Measurements from ENCODE around the gene HMCN1.

Gene HMCN1

DNA sequence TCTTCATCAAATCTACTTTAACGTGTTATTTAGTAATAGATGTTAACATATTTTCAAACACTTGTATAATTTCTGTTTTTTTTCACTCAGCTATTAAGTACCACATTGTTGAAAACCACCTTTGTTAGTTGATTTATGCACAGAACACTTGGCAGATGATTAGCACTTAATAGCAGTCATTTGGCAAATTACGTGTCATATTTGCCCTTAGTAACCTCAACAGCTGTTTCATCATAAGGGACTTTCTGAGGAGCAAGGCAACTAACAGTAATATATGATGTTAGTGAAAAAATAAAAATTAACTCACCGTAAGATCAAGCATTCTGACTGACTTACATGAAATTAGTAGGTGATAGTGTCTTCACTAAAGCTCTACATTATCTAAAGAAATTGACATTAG lies 186.4 kb downstream of the HMCN1 start:
- no peak for DNase-seq

DNA sequence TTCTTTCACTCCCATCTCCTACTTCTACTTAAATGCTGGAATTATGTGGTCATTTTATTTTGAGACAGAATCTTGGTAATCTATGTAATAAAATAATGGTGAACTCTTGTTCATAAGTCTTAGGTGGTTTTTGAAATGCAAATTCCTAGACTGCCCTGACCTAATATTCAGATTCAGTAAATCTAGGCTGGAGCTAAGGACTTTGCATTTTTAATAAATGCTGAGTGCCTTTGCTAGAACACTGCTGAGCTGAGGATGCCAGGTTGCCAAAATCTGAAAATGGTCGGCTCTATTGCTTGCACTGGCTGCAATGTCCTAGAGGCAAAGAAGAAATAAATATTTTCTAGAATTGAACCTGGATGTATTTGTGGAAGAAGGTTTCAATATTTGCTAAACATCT lies 187.4 kb downstream of the HMCN1 start:
- no peak for DNase-seq

DNA sequence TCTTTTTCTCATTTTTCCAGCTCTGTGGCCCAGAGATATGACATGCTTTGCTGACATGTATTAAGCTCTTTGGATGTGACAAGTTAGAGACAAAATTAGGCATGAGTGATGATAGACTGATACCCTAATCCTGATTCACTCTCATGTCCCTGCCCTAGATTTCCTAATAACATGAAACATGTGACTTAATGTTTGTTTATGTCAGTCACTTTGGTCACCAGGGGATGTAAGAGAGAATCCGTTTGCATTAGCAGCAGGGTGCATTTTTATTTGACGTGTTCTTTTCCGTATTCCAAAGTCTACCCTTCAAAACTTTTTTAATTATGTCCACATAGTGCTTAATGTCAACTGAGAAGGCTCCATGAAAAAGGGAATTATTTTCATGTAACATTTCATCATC lies 192.4 kb downstream of the HMCN1 start:
- no peak for DNase-seq

DNA sequence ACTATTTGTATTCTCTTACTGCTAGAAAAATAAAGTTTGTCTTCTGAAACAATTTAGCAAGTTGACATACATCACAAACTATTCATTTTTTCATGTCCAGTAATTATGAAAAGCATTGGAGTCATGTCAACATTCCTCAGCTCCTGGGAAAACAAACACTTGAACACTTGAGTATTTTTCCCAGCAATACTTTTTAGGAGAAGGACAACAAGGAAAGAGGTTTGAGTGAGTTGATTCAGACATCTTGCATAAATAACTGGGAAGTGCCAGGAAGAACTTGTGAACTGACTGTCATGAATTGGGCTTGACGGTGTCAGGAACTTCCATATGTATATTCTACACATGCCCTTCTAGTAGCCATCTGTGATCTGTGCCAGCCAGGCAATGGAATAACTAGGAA lies 195.6 kb downstream of the HMCN1 start:
- DNase-seq = no peak

DNA sequence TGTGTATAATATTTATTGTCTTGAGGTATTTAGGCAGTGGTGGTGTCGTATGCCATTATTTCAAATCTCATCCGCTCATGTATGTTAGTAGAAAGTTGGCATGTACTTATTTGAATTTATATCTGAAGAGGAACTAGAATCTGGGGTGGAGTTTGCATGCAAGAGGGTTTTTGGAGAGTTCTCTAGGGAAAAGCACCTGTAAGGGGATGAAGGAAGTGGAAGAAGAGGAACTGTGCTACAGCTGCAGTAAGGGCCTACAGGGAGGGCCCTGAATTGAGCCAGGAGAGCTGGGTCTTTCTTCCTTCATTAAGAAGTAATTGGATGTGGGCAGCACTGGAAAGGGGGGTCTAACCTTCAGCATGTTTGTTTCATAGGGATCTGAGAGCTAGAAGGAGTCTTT lies 197.2 kb downstream of the HMCN1 start:
- no peak for DNase-seq

DNA sequence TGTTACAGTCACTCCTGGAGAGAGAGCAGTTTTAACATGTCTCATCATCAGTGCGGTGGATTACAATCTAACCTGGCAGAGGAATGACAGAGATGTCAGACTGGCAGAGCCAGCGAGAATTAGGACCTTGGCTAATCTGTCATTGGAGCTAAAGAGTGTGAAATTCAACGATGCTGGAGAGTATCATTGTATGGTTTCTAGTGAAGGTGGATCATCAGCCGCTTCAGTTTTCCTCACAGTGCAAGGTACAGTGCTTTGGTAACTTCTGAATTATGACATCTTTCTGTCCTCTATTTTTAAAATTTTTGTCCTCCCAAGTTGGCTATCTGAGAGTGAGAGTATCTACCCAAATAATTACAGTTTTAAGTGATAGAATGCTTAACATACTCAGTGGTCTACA lies 199.4 kb downstream of the HMCN1 start:
- no peak for DNase-seq

DNA sequence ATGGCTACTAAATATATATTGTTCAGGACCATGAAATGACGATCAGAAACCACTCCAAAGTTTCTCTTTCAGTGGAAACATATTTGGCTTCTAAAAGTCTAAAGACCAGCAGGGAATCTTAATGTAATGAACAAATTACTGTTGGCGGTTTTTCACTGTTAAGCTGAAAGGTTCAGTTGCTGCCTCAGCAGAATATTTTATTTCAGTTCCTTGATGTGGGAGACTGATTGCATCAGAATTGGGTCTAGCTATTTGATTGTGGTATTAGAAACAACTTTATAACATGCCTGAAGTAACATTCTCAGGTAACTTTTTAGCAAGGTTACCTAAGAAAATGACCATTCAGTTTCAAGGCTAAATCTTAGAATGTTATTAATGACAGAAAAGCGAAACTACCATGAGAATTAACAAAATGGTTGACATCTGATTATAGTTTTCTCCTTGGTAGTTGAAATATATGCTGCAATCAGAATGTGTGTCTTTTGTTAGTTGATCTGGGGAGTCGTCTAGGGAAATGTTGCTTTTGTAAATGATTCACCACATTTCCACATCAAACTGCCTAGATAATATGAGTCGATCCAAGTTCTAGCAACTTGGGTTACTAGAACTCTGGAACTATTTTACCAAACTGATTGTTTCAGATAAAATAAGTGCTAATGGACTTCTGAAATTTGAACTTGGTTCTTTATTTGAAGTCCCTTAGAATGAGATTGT lies 200.4 kb downstream of the HMCN1 start:
- no peak for DNase-seq

DNA sequence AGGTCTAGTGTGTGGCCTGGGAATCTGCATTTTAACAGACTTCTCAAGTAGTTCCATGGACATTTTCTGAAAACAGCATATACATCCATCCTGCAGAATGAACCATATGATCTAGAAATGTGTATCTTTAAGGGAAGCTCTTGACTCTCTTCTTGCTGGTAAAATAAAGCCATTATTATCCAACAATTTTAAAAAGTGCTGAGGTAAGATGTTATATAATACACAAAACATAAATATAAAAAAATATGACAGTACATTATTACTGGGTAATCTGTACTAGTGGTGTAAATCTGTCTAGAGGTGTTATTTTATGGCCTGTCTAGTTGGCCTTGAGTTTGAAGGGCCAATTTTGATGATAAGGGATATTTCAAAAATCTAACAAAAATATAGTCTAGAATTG lies 201.2 kb downstream of the HMCN1 start:
- DNase-seq = no peak

DNA sequence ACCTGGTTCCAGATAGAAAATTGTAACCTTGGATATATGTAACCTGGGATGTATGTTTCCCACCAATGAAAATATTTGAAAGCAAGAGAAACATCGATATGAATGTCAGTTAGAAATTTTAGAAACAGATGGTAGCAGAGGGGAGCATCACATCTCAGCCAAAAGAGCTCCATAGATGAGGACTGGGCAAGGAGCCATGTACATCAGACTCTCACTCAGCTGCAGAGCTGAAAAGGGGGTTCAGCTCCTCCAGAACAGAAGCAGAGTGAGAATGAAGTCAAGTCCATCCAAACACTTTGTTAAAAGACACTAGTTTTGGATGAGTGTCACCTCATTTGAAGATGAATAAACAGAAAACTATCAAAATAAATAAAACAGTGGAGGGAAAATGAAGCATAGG lies 202.4 kb downstream of the HMCN1 start:
- no peak for DNase-seq

DNA sequence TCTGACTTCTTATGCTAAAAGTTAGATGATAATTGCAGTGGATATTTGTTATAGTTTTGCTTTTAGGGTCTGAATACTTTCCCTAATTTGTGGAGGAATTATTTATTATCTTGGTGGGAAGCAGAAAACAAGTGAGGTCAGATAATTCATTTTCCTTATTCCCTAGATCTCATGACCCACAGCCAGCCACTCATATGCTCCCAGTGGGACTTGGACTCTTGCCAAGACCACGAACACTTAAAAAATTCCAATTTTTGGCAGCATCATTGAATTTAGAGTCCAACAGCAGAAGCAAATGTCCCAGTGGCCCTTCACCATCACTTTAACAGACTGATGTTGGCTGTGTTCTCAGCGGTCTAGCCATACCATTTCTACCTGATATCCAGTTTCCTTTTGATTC lies 204.2 kb downstream of the HMCN1 start:
- DNase-seq = no peak

DNA sequence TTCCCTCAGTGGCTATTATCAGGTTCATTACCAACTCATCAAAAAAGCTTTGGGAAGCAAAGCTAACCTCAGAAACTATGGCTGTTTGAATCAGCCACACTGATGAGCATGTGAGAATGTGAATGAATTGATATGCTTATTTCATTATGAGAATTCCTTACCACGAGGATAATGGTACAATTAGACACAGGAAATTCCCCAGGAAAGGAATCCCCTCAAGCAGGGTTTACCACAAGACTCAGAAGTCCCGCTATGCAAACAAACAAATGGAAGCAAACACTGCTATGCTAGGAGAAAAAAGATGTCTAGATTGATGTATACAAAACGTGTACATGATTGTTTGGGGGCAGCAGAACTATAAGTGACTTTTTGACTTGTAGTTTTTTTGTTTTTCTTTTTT lies 205.0 kb downstream of the HMCN1 start:
- DNase-seq = no peak

DNA sequence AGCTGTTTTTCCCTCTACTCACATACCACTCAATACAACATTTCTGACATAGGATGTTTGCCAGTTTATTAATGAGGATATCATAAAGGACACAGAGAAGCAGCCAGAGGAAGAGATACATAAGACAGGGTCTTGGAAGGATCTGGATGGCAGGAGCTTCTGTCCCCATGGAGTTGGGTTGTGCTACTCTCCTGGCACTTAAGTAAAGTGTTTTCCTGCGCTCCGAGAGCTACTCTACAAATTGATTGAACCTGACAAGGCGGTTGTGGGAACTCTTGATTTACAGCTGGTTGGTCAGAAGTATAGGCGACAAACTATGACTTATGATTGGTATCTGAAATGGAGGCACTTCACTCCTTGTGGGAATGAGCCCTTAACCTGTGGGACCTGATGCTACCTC lies 208.8 kb downstream of the HMCN1 start:
- DNase-seq = no peak

DNA sequence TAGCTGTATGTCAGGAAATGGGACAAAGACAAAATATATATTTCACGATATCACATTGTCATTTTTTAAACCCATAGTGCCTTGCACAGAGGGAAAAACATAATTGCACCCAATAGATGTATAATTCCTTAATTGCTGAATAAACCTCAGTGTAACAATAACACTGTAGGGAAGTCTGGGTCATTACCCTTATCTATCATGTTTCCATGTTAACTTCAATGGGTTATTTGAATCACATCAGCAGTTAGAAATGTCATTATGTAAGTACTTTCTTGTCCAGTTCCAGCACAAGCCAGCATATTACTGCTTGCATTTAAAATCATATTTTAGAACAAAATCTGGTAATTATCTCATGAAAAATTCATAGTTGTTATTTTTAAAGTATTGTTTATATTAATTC lies 222.7 kb downstream of the HMCN1 start:
- DNase-seq = no peak

DNA sequence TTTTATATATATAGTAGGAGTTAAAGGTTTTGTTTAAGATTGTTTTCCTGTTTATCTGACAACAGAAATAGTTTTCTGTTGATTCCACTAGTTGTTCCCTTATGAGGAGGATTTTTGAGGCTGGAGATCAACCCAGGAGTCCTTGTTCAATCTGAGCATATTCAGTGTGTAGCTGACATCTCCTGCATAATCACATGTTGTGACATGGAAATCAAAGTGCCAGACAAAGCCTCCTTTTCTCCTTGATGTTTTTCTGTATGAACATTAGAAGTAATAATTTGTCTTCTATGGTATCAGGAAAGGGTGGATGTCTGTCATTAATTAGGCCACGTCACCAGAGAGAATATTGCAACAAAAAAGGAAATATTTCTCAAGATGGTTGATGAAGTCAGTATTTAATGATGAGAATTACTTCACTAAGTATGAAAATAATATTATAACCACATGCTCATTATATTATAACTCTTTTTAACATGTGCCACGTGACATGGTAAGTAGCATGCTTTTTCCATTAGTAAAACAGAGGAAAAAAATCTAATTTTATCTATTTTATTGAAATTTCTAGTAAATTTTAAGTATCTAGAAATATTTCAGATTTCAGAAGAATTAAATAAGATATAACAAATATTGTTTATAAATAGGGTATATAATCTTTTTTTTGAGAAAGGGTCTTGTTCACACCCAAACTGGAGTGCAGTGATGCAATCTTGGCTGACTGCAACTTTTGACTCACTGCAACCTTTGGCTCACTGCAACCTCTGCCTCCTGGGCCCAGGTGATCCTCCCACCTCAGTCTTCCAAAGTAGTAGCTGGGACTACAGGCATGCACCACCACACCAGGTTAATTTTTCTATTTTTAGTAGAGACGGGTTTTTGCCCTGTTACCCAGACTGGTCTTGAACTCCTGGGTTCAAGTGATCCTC lies 223.5 kb downstream of the HMCN1 start:
- no peak for DNase-seq

DNA sequence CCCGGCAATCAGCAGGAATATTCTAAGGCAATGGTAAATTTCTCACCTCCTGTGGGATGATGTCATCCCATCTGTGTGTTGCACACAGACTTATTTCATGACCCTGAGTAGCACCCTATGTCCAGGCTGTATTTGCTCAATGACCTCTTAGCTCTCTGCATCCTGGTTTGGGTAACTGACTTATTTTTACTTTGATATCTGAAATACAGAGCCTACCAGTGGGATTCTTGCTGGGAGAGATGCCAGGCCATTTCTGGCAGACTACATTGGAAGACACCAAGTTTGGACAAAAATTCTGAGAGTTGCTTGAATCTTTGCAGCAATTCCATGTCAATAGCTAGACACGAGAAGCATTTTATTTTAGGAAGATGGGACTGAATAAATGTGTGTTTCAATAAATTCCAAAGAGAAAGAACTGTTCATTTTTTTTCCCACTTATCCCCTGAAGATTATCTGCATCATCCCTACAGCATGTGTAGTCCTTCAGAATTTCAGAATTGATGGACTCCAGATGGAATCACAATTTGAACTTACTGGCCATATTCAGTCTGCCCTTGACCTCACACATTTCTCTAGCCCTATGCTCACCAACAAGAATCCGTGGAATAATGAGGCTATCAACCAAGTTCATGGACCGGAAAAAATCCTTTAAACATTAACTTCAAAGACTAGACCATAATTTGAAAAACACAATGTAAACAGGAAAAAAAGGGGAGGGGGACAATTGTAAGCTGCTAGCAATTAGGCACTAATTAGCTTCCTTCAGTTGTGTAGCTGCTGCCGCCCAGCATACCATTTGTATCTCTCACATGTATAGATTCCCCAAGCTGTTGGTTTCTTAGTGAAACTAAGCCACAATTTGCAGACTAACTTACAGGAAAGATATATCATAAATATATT lies 226.5 kb downstream of the HMCN1 start:
- DNase-seq = no peak

DNA sequence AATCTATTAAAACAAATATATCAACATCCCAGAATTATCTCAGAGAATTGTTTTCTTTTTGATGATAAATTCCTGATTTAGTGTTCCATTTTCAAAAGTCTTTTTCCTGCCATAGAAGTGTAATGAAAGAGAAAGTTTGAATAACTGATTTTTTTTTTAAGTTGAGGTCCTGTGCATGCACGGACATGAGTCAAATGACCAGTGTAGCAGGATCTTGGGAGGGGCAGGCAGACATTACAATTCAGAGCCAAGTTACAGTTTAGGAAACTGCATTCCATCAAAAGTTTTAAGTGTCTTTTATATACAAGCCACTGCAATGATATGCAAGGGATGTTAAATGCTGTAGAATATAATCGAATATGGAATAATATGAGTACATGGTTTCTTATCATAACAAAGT lies 227.5 kb downstream of the HMCN1 start:
- DNase-seq = no peak

DNA sequence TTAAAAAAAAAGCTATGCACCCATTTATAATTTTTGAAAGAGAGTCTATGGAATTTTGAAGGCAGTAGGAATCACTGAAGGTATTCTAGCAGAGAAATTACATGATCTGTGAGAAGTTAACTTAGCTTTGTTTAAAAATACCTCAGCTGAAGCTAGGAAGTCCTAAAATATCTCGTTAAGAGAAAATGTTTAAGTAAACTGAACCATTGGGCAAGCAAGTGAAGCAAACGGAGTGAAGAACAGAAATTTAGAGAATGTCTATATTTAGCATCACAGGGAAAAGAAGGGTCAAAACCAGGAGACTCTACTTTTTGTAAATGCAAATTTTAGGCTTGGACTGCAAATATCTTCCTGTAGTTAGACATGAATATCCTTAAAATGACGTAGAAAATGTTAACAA lies 230.8 kb downstream of the HMCN1 start:
- no peak for DNase-seq

DNA sequence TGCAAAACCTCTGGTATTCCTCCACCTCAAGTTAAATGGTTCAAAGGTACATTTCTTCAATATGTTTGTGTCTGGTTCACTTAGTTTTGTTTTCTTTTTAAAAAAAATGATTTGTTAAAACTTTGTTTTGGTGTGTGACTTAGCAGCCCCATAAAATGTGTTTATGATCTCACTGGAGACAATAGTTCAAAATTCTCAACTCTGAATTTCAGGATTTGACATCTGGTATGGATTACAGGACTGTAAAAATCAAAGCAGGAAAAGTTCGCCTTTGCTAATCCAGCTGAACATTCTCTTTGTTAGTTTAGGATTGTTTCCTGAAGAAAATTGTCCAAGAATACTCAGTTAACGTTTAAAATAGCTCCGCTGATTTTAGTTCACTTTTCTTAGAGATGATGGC lies 231.7 kb downstream of the HMCN1 start:
- DNase-seq = no peak

DNA sequence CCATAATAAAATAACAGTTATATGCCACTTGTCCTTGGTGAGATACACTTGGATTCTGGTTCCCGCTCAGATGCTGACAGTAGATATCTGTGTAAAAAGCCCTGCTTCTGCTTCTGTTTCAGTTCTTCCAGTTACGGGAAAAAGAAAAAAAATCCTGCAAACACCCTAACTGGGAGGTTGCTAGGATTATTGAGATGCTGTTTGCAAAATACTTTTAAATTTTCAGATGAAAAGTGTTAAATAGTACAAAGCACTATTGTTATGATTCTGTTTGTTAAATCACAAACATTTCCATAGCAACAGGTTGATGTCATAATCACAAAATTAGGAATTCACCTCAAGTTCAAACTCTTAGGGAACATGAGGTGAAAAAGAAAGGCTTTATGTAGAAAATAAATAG lies 232.3 kb downstream of the HMCN1 start:
- DNase-seq = no peak

DNA sequence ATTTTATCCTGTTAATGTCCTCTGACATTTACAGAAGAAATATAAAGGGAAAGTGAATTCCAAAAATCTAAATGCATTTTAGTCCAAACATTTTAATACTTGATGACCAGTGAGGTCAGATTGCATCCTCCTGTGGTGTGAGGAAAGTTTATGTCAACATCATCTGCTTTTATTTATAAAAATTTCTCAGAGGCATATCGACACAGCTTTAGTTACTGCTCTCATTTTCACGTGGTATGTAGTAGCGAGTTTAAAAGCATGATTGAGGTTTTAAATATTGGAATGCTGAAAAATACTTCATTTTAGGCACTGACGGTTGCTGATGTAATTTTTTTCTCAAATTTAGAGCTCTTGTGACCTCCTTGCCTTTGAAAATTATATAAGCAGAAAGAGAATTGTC lies 234.8 kb downstream of the HMCN1 start:
- DNase-seq = no peak

DNA sequence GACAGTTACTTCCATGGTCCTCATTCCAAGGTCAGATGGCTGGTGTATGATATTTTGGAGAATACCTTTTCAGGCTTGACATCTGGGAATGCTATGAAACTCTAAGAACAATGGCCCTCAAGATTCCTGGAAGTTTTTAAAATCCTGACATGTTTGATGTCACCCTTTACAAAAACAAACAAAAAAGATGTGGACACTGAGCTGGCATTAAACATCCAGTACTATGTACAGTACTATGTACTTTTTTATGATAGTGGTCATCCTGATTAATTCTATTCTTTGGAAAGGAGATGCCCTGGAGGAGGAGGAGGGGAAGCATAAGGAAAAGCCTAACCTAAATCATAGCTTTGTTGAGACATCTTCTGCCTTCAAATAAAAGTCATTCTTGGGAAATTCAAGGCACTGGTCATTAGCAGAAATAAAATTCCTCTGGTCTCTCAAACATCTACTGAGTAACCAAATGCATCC lies 235.4 kb downstream of the HMCN1 start:
- DNase-seq = no peak

DNA sequence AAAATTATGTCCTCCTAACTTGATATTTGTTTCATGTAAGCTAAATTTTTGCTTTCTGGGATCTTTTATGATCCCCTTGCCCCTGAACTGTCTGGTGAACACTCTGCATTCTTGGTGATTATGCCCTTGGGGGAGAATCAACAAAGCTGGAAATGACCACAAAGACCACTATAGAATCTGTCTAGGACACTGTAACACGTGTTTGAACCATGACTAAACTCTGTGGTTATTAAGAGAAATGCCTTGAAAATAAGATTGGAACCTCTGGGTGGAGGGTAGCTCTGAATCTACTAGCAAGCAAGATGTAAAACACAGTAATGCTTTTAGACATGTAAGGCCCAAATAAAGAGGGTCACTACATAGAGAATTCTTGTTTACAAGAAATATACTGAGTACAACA lies 237.5 kb downstream of the HMCN1 start:
- no peak for DNase-seq

DNA sequence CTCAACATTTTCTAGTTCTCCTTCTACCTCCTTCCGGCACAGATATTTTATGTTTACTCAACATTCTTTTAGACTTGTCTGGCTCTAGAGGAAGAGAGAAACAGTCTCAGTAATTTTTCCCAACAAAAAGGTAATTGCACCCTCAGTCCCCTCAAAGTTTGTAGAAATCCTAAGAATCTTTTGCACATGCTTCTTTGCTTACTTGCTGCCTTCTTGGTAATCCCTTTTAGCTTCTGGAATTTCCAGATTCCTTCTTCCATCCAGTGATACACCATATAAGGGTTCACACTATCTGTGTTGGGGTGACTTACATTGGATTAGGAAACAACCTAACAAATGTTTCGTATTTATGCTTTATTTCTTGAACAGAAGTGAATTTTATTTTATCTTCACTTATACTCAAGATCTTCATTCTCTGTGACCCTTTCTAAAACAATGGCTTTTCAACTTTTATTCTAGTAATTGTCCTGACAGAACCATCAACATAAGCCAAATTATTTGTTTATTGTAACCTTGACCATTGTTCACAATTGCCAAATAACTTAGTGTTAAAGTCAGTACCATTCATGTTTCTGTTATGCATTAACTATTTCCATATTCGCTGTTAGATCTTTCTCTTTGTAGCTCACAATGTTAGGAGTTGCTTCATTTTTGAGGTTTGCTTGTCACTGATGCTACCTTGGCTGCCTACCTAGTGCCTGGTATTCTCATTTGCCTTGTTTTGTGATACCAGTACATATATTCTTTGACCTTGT lies 238.1 kb downstream of the HMCN1 start:
- no peak for DNase-seq

Measured in activated CD4-positive, alpha-beta T cell treated with anti-CD3 and anti-CD28 coated beads for 4 hours (primary cell).